Spleen (tissue), 11 donors: ENCODE measurements around the gene PCSK6. TPM values are rescaled to one million over a fixed set of nuclear protein-coding genes. Genes with fewer than 3 reads are reported as not detected.

ENCODE experiments used
- DNase-seq: peaks from one replicate; pipeline ENCODE4 v3.0.0-alpha.2; 2020
- H3K27ac ChIP-seq, 8 donors: fragments of 200-600 bp; sonication (generic) in 7 of 8; 1 replicate in 4 of 8; 2 replicates in 4 of 8; pipeline versions ENCODE4 v1.5.0 to v1.8.0; 2016 to 2021; ENCODE audit warnings: inconsistent platforms in 4 of 8, mild to moderate bottlenecking in 4 of 8, moderate library complexity in 1 of 8
- H3K27me3 ChIP-seq, 7 donors: fragments of 200-600 bp; sonication (generic) in 6 of 7; replicated peaks in 1 of 7; 1 replicate in 4 of 7; 2 replicates in 3 of 7; pipeline versions ENCODE4 v1.5.0 to v1.8.0; 2016 to 2021; ENCODE audit warnings: inconsistent platforms in 3 of 7, mild to moderate bottlenecking in 1 of 7
- H3K36me3 ChIP-seq, 6 donors: fragments of 200-600 bp; sonication (generic) in 5 of 6; 1 replicate in 4 of 6; 2 replicates in 2 of 6; pipeline versions ENCODE4 v1.5.0 to v1.8.0; 2016 to 2021; ENCODE audit warnings: inconsistent platforms in 2 of 6
- H3K4me1 ChIP-seq, 6 donors: fragments of 200-600 bp; sonication (generic) in 5 of 6; 1 replicate in 3 of 6; 2 replicates in 3 of 6; pipeline versions ENCODE4 v1.5.0 to v1.8.0; 2016 to 2021; ENCODE audit warnings: inconsistent platforms in 3 of 6
- H3K4me3 ChIP-seq, 8 donors: fragments of 200-600 bp; sonication (generic) in 7 of 8; 1 replicate in 4 of 8; 2 replicates in 4 of 8; pipeline versions ENCODE4 v1.5.0 to v1.8.0; 2016 to 2021; ENCODE audit warnings: inconsistent platforms in 4 of 8, mild to moderate bottlenecking in 4 of 8, moderate library complexity in 2 of 8
- H3K9me3 ChIP-seq, 8 donors: fragments of 200-600 bp; sonication (generic) in 7 of 8; 1 replicate in 4 of 8; 2 replicates in 4 of 8; pipeline versions ENCODE4 v1.5.0 to v1.8.0; 2016 to 2021; ENCODE audit warnings: inconsistent platforms in 4 of 8
- POLR2A ChIP-seq, 3 donors: fragments of 450-650 bp; IDR thresholded peaks; one replicate each; pipeline ENCODE4 v1.5.1; 2017; ENCODE audit warnings: antibody characterized with exemption in 3 of 3, mild to moderate bottlenecking in 1 of 3
- POLR2AphosphoS5 ChIP-seq, 3 donors: sonication (generic); formaldehyde crosslinking; IDR thresholded peaks; one replicate each; pipeline ENCODE4 v1.5.1; 2017; ENCODE audit warnings: antibody characterized with exemption in 3 of 3
- WGBS, 5 donors: extraction: QIAGEN DNeasy Blood & Tissue Kit in 3 of 5; methylation state at CpG; one replicate each; pipeline versions ENCODE4 v1.1.5 to v1.1.7; 2013 to 2018; 5-methylcytosine and 5-hydroxymethylcytosine counted together
- intact Hi-C: fragments of 100-400 bp; cut with DNase I; formaldehyde crosslinking; loops from one replicate; pipeline ENCODE4 v1.15.0; 2023; ENCODE audit warnings: low total_unique reads
- polyA plus RNA-seq, 3 donors: library from polyadenylated mRNA; stranded (reverse); fragments of 200-250 nt; gene quantifications; one replicate each; pipeline ENCODE4 v1.2.1, GENCODE V29; 2013
- total RNA-seq, 7 donors: library from RNA; depleted of rRNA in 3 of 7; stranded (reverse); fragments of >200 nt in 3 of 7; fragmentation: NEBNext Ultra II Directional in 4 of 7; extraction: Animal tissue kit (Norgen Biotek cat#: 25700) in 4 of 7; gene quantifications; one replicate each; pipeline versions ENCODE4 v1.1.0 to v1.2.1, GENCODE V29; 2016 to 2021
- TF ChIP-seq, protein P1 (sequence below), 11 experiments: fragments of 200-600 bp in 7 of 11; fragments of 450-650 bp in 4 of 11; sonication (generic) in 4 of 11; IDR thresholded peaks in 8 of 11; conservative IDR thresholded peaks in 3 of 11; 1 replicate in 7 of 11; 2 replicates in 4 of 11; pipeline versions ENCODE4 v1.4.0 to v1.8.0; 2016 to 2021; ENCODE audit warnings: antibody characterized with exemption in 11 of 11, inconsistent platforms in 4 of 11, mild to moderate bottlenecking in 1 of 11
- donor health status: healthy with polysubstance abuse.
- donor health status: DM: no; HTN: no; CAD: no; lungs with moderate emphysema.
- donor health status: DM: no; HTN: no; CAD: no.
- donor health status: Bipolar disorder and iron deficiency.
- donor health status: healthy.
- donor health status: DM: no; HTN: no; CAD: no.
- donor health status: DM: yes; HTN: yes; CAD: no.

The PCSK6 gene
- total and polyA plus RNA-seq, 10 donors, result 10.0 to 403 (median 252) TPM

DNA sequence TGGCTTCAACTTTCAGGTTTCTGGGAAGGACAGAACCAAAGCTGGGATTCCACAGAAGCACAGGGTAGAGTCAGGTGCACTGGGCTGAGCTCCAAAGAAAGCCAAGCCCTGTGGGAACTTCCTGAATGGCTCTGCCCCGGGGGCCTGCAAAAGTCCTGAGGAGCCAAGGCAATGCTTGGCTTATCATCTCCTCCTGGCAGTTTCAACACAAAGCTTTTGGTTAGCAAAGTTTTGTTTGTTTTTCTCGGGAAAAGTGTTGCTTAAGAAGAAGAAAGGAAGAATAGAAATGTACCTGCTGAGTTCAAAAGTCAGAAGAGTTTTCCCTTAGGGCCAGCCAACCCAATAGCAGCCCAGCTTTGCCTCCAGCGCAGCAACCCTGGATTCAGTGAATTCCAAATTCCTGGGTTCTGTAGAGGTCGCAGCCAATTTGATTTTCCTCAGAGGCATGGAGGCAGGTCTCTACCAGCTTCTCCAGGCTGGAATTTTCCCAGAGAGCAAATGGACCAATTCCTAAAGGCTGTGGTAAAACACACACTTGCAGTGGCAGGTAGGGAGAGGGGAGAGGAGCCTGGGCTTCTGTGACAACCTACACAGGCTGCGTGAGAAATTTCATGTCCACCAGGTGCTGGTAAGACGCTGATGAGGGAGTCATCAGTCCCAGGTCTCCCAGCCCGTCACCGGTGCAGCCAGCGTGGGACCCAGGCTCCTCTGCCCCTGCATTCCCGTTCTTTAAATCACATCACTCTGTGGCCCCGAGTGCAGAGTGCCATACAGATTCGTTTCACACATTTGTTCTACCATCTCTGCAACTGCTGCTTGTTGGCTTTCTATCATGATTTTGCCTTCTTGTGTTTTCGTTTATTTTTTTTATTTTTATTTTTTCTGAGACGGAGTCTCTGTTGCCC lies 140.2 kb downstream of the PCSK6 start:
- Histone ChIP-seq H3K36me3 (peaks cover 0 to 38% (median 0%) of the 10 kb centered on the region in 6 donors), H3K9me3 (no peaks in the 10 kb centered on the region), H3K27ac (peak overlapping the region in 1 of 8 donors; percentile 1), H3K4me3 (no peak overlapping the region), H3K27me3 (peaks cover 0 to 4% (median 0%) of the 10 kb centered on the region in 7 donors), H3K4me1 (no peaks in the 10 kb centered on the region)
- no peak for DNase-seq
- WGBS, 5 donors, result 81 to 88% (median 85%) methylated on average over 14 of the region's 14 CpGs
- TF ChIP-seq POLR2A (IDR thresholded peaks at IDR 0.05), result no peak
- peak in 1 of 3 donors; percentile 3 for TF ChIP-seq POLR2AphosphoS5 (IDR thresholded peaks at IDR 0.05)
- intact Hi-C loops, result no loop called here

DNA sequence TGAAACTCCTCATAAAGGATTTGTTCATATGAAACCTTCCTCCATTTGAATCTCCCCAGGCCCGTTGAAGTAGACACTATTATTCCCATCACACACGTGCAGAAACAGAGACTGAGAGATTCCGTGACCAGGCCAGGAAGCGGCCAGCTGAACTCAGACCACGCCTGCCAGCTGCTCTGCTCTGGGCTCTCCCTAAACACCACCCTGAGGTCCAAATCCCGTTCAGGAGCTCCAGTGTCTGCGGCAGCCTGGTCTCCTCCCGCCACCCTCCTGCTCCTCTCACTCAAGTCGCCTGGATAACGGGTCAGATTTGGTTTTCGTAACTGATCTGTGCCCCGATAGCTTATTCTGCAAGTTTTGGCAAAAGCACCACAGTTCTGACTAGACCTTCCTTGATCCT lies 140.9 kb downstream of the PCSK6 start:
- TF ChIP-seq, protein P1, sequence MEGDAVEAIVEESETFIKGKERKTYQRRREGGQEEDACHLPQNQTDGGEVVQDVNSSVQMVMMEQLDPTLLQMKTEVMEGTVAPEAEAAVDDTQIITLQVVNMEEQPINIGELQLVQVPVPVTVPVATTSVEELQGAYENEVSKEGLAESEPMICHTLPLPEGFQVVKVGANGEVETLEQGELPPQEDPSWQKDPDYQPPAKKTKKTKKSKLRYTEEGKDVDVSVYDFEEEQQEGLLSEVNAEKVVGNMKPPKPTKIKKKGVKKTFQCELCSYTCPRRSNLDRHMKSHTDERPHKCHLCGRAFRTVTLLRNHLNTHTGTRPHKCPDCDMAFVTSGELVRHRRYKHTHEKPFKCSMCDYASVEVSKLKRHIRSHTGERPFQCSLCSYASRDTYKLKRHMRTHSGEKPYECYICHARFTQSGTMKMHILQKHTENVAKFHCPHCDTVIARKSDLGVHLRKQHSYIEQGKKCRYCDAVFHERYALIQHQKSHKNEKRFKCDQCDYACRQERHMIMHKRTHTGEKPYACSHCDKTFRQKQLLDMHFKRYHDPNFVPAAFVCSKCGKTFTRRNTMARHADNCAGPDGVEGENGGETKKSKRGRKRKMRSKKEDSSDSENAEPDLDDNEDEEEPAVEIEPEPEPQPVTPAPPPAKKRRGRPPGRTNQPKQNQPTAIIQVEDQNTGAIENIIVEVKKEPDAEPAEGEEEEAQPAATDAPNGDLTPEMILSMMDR (IDR thresholded peaks at IDR 0.05 in 8 of 11, conservative IDR thresholded peaks at IDR 0.05 in 3 of 11), result no peak
- TF ChIP-seq POLR2AphosphoS5 (IDR thresholded peaks at IDR 0.05) (no peak), POLR2A (IDR thresholded peaks at IDR 0.05) (no peak)
- peaks cover 0 to 6% (median 0%) of the 10 kb centered on the region in 7 donors for H3K27me3 ChIP-seq
- no peak overlapping the region for H3K4me3 ChIP-seq
- DNase-seq, result no peak
- H3K27ac ChIP-seq, result peak overlapping the region in 3 of 8 donors; percentile 1 to 63 (median 45)
- WGBS, 5 donors, result 75 to 85% (median 79%) methylated on average over 12 of the region's 12 CpGs
- H3K9me3 ChIP-seq, result no peaks in the 10 kb centered on the region
- intact Hi-C loops, result no loop called here
- no peaks in the 10 kb centered on the region for H3K4me1 ChIP-seq
- H3K36me3 ChIP-seq, result peaks cover 0 to 32% (median 0%) of the 10 kb centered on the region in 6 donors

DNA sequence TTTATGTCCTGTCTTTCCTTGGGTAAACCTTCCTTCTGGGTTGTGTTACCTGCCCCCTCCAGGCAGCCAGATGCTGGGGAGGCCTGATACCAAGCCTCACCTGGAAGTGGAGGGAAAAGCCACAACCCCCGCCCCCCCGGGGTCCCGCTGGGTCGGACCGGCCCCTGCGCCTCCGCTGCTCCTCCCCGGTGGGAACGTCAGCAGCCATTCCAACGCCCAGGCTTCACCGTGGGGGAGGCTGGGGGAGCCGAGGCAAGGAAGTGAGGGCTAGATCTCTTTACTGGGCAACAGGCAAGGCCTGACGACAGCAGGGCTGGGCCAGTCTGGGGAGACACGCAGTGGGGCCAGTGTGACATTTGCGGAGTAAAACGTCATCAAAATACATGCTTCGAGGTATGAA lies 141.5 kb downstream of the PCSK6 start:
- Histone ChIP-seq H3K4me1 (no peaks in the 10 kb centered on the region), H3K4me3 (no peak overlapping the region), H3K27ac (peak overlapping the region in 6 of 8 donors; percentile 3 to 63 (median 42)), H3K36me3 (peaks cover 0 to 30% (median 0%) of the 10 kb centered on the region in 6 donors), H3K9me3 (no peaks in the 10 kb centered on the region), H3K27me3 (peaks cover 0 to 9% (median 0%) of the 10 kb centered on the region in 7 donors)
- intact Hi-C loops, result no loop called here
- 73 to 87% (median 83%) methylated on average over 17 of the region's 17 CpGs for WGBS, 5 donors
- DNase-seq, result no peak
- TF ChIP-seq, protein P1 (IDR thresholded peaks at IDR 0.05 in 8 of 11, conservative IDR thresholded peaks at IDR 0.05 in 3 of 11), result no peak
- TF ChIP-seq POLR2AphosphoS5 (IDR thresholded peaks at IDR 0.05) (peak in 1 of 3 donors; percentile 33), POLR2A (IDR thresholded peaks at IDR 0.05) (no peak)

DNA sequence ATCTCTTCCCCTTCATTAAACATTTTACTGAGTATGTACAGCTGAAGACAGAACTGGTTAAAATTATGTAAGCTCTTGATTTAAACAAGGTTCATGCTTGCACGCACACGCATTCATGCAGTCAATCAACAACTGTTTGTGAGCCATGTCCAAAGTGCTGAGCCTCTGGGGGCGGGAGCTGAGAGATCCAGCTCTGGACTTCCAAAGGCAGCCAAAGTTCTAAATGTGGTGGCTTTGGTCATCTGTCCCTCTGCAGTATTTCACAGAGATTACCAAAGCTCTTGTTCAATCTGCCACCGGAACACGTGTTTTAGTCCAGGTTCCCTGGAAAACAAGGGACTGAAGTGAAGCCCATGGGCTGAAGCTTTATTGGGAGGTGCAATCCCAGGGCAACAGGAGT lies 142.1 kb downstream of the PCSK6 start:
- no peak for TF ChIP-seq POLR2A (IDR thresholded peaks at IDR 0.05)
- no peak for TF ChIP-seq POLR2AphosphoS5 (IDR thresholded peaks at IDR 0.05)
- TF ChIP-seq, protein P1 (IDR thresholded peaks at IDR 0.05 in 8 of 11, conservative IDR thresholded peaks at IDR 0.05 in 3 of 11), result no peak
- intact Hi-C loops, result no loop called here
- DNase-seq, result no peak
- H3K9me3 ChIP-seq, result no peaks in the 10 kb centered on the region
- 69 to 90% (median 78%) methylated on average over 5 of the region's 5 CpGs for WGBS, 5 donors
- H3K4me3 ChIP-seq, result no peak overlapping the region
- peaks cover 0 to 9% (median 0%) of the 10 kb centered on the region in 7 donors for H3K27me3 ChIP-seq
- peak overlapping the region in 6 of 8 donors; percentile 3 to 63 (median 42) for H3K27ac ChIP-seq
- no peaks in the 10 kb centered on the region for H3K4me1 ChIP-seq
- peaks cover 0 to 30% (median 0%) of the 10 kb centered on the region in 6 donors for H3K36me3 ChIP-seq
